CD14-positive monocyte (primary cell): Measurements from ENCODE around the gene CPEB3. TPM values are rescaled to one million over a fixed set of nuclear protein-coding genes. Genes with fewer than 3 reads are reported as not detected.

Source experiments
- DNase-seq, 3 donors: peaks; one replicate each; pipeline ENCODE4 v3.0.0-alpha.2; 2011 to 2022
- H2AFZ ChIP-seq: 2 replicates; pipeline ENCODE4 v1.6.0; 2012; ENCODE audit warnings: mild to moderate bottlenecking, low read depth, low read length, inconsistent platforms; ENCODE audit not compliant: insufficient read depth, poor library complexity, severe bottlenecking
- H3K27ac ChIP-seq, 2 donors: 1 replicate in 1 of 2; 2 replicates in 1 of 2; pipeline ENCODE4 v1.5.1; 2012 to 2013; ENCODE audit warnings: low read length in 2 of 2, control low read depth in 1 of 2, inconsistent platforms in 1 of 2, low read depth in 1 of 2, mild to moderate bottlenecking in 1 of 2
- H3K27me3 ChIP-seq, 2 donors: one replicate each; pipeline versions ENCODE4 v1.6.0 to v1.6.1; 2011 to 2013; ENCODE audit warnings: low read length in 2 of 2; ENCODE audit not compliant: control insufficient read depth in 2 of 2, insufficient read depth in 2 of 2
- H3K36me3 ChIP-seq, 2 donors: replicated peaks in 1 of 2; 1 replicate in 1 of 2; 2 replicates in 1 of 2; pipeline versions ENCODE4 v1.5.1 to v1.6.1; 2012 to 2013; ENCODE audit warnings: low read length in 2 of 2, control low read depth in 1 of 2, inconsistent platforms in 1 of 2, mild to moderate bottlenecking in 1 of 2; ENCODE audit not compliant: insufficient read depth in 2 of 2, control insufficient read depth in 1 of 2
- H3K4me1 ChIP-seq, 2 donors: 1 replicate in 1 of 2; 2 replicates in 1 of 2; pipeline versions ENCODE4 v1.5.1 to v1.6.1; 2012 to 2013; ENCODE audit warnings: low read length in 2 of 2, control low read depth in 1 of 2, inconsistent platforms in 1 of 2, mild to moderate bottlenecking in 1 of 2, moderate library complexity in 1 of 2; ENCODE audit not compliant: insufficient read depth in 2 of 2, control insufficient read depth in 1 of 2
- H3K4me2 ChIP-seq: replicated peaks from 2 replicates; pipeline ENCODE3; 2012; ENCODE audit warnings: low read length, moderate library complexity, mild to moderate bottlenecking; ENCODE audit not compliant: poor library complexity, severe bottlenecking; ENCODE audit errors: extremely low read depth
- H3K4me3 ChIP-seq, 3 experiments: fragments of 200-600 bp in 1 of 3; sonication (generic) in 1 of 3; replicated peaks in 1 of 3; 1 replicate in 2 of 3; 2 replicates in 1 of 3; pipeline ENCODE4 v1.5.1; 2011 to 2013; ENCODE audit warnings: low read length in 3 of 3, mild to moderate bottlenecking in 3 of 3, control low read depth in 2 of 3, low read depth in 2 of 3, inconsistent platforms in 1 of 3, moderate library complexity in 1 of 3
- H3K79me2 ChIP-seq: 2 replicates; pipeline ENCODE4 v1.6.0; 2012; ENCODE audit warnings: mild to moderate bottlenecking, control low read depth, inconsistent platforms, low read length, moderate library complexity; ENCODE audit not compliant: insufficient read depth
- H3K9ac ChIP-seq: 2 replicates; pipeline ENCODE4 v1.6.0; 2017; ENCODE audit warnings: low read length, mild to moderate bottlenecking; ENCODE audit not compliant: insufficient read depth, poor library complexity, severe bottlenecking
- H3K9me3 ChIP-seq, 2 donors: replicated peaks in 1 of 2; 1 replicate in 1 of 2; 2 replicates in 1 of 2; pipeline versions ENCODE4 v1.5.1 to v1.6.1; 2012 to 2013; ENCODE audit warnings: low read length in 2 of 2, control low read depth in 1 of 2; ENCODE audit not compliant: control insufficient read depth in 1 of 2, insufficient read depth in 1 of 2
- H4K20me1 ChIP-seq: 2 replicates; pipeline ENCODE4 v1.6.0; 2012; ENCODE audit warnings: mild to moderate bottlenecking, low read length, control low read depth, moderate library complexity; ENCODE audit not compliant: insufficient read depth
- H3K27ac Mint-ChIP-seq, 7 donors: one replicate each; pipeline ENCODE4 v1.8.0; 2020; ENCODE audit warnings: mild to moderate bottlenecking in 7 of 7, mixed read lengths in 7 of 7, moderate library complexity in 6 of 7, inconsistent platforms in 2 of 7
- H3K27me3 Mint-ChIP-seq, 3 donors: one replicate each; pipeline ENCODE4 v1.8.0; 2021 to 2022; ENCODE audit warnings: low read depth in 3 of 3, mild to moderate bottlenecking in 3 of 3, mixed read lengths in 3 of 3, moderate library complexity in 3 of 3, inconsistent platforms in 1 of 3
- H3K36me3 Mint-ChIP-seq, 2 donors: one replicate each; pipeline ENCODE4 v1.8.0; 2020; ENCODE audit warnings: mixed read lengths in 2 of 2, inconsistent platforms in 1 of 2, mild to moderate bottlenecking in 1 of 2
- H3K4me1 Mint-ChIP-seq: one replicate; pipeline ENCODE4 v1.8.0; 2020; ENCODE audit warnings: mild to moderate bottlenecking, mixed read lengths
- H3K4me3 Mint-ChIP-seq, 2 donors: one replicate each; pipeline ENCODE4 v1.8.0; 2020; ENCODE audit warnings: mild to moderate bottlenecking in 2 of 2, mixed read lengths in 2 of 2, moderate library complexity in 1 of 2
- H3K9me3 Mint-ChIP-seq, 7 donors: one replicate each; pipeline ENCODE4 v1.8.0; 2020 to 2022; ENCODE audit warnings: mixed read lengths in 7 of 7, mild to moderate bottlenecking in 6 of 7, moderate library complexity in 6 of 7, inconsistent platforms in 2 of 7
- CTCF ChIP-seq: fragments of 200-600 bp; IDR thresholded peaks from one replicate; pipeline ENCODE4 v1.8.0; 2022; ENCODE audit warnings: antibody characterized with exemption, mild to moderate bottlenecking
- WGBS: methylation state at CpG from one replicate; pipeline ENCODE4 v1.1.5; 2013; ENCODE audit warnings: missing lambda C conversion rate; ENCODE audit not compliant: insufficient coverage; 5-methylcytosine and 5-hydroxymethylcytosine counted together
- intact Hi-C, 2 donors: fragments of 100-400 bp; cut with micrococcal nuclease; formaldehyde crosslinking; loops; one replicate each; pipeline versions ENCODE4 v1.15.0 to v1.15.1; 2023
- polyA plus RNA-seq, 3 donors: library from polyadenylated mRNA; depleted of rRNA in 1 of 3; unstranded in 2 of 3; stranded (reverse) in 1 of 3; fragments of 300-500 nt in 2 of 3; fragments of >200 nt in 1 of 3; fragmentation: Illumina TruSeq in 2 of 3; gene quantifications; 1 replicate in 2 of 3; 2 replicates in 1 of 3; pipeline ENCODE4 v1.2.3, GENCODE V29; 2012 to 2021

The CPEB3 gene
- polyA plus RNA-seq, 3 donors, result 1.8 to 2.9 (median 2.1) TPM

- WGBS, result no CpG with 5 or more reads among the region's 2 CpGs
- DNase-seq, result no peak
These were observed 27.5 kb downstream of the CPEB3 start for GRCh38 chr10:92263396-92263795.

DNA sequence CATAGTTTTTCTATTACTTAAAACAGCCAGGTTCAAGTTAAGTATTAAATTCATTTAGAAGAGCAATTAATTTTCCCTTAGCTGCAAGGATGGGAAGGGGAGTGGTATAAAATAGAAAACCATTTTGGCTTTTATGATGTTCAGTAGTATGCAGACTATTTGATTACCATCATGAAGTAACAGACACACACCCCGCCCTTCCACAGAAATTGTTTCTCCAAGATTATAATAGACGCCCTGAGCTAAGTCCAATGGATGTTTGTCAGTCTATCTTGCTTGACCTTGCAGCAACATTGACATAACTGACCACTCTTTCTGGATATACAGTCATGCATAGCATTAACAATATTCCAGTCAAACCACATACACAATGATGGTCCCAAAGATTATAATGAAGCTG is 42.3 kb downstream of the CPEB3 start:
- Histone ChIP-seq H2AFZ (no peak overlapping the region), H3K36me3 (no peaks in the 10 kb centered on the region), H3K9ac (no peak overlapping the region), H3K27me3 (no peaks in the 10 kb centered on the region), H4K20me1 (no peaks in the 10 kb centered on the region), H3K4me1 (peaks cover under 1 to 3% of the 10 kb centered on the region in 2 donors), H3K27ac (no peak overlapping the region), H3K79me2 (no peaks in the 10 kb centered on the region), H3K4me3 (no peak overlapping the region), H3K4me2 (no peak overlapping the region), H3K9me3 (no peaks in the 10 kb centered on the region)
- WGBS, result 88% methylated on average over 1 of the region's 2 CpGs
- Mint-ChIP-seq H3K27me3 (no peaks in the 10 kb centered on the region), H3K9me3 (peaks cover 0 to 1% (median 0%) of the 10 kb centered on the region in 7 donors), H3K36me3 (no peaks in the 10 kb centered on the region), H3K4me3 (no peak overlapping the region), H3K27ac (no peak overlapping the region), H3K4me1 (no peaks in the 10 kb centered on the region)
- intact Hi-C loops, result no loop called here
- no peak for TF ChIP-seq CTCF
- DNase-seq, result no peak

More at GRCh38 chr10:92263396-92263795, 27.5 kb downstream of the CPEB3 start:
- H3K4me1 ChIP-seq, result peaks cover 0 to under 1% of the 10 kb centered on the region in 2 donors
- H4K20me1 ChIP-seq, result no peaks in the 10 kb centered on the region
- no peak overlapping the region for H3K27ac Mint-ChIP-seq
- H3K27me3 Mint-ChIP-seq, result peaks cover 0 to 5% (median 0%) of the 10 kb centered on the region in 3 donors
- H3K9me3 ChIP-seq, result no peaks in the 10 kb centered on the region
- peaks cover 2% of the 10 kb centered on the region for H3K4me1 Mint-ChIP-seq
- intact Hi-C loops, result no loop called here
- no peak overlapping the region for H3K27ac ChIP-seq
- H3K4me2 ChIP-seq, result no peak overlapping the region
- no peak overlapping the region for H3K4me3 ChIP-seq
- no peaks in the 10 kb centered on the region for H3K9me3 Mint-ChIP-seq
- TF ChIP-seq CTCF, result no peak
- no peak overlapping the region for H3K4me3 Mint-ChIP-seq
- H3K36me3 Mint-ChIP-seq, result peaks cover 4 to 10% of the 10 kb centered on the region in 2 donors
- H3K27me3 ChIP-seq, result no peaks in the 10 kb centered on the region
- no peaks in the 10 kb centered on the region for H3K79me2 ChIP-seq
- no peaks in the 10 kb centered on the region for H3K36me3 ChIP-seq
- H2AFZ ChIP-seq, result no peak overlapping the region
- no peak overlapping the region for H3K9ac ChIP-seq
